MCF 10A (cell line): Measurements from ENCODE around the gene BATF. TPM values are rescaled to one million over a fixed set of nuclear protein-coding genes. Genes with fewer than 3 reads are reported as not detected.

Source experiments
- BruUV-seq: library from RNA; stranded (reverse); fragments of 400-500 nt; replicated peaks from 2 replicates; lab custom pipeline; 2021; lab: Mats Ljungman, UMichigan
- CTCF ChIA-PET: fragments of 300-600 bp; sonication (Branson Sonifier 250); formaldehyde crosslinking; extraction: SDS; loops from one replicate; lab custom pipeline; 2021; ENCODE audit warnings: antibody characterized with exemption, inconsistent platforms; lab: Yijun Ruan, JAX
- POLR2A ChIA-PET: fragments of 300-600, 350-650 bp; sonication (Branson Sonifier 250); formaldehyde crosslinking; extraction: SDS; loops from one replicate; lab custom pipeline; 2020; ENCODE audit warnings: antibody characterized with exemption, inconsistent platforms; lab: Yijun Ruan, JAX
- DNase-seq: peaks from one replicate; pipeline ENCODE4 v3.0.0-alpha.2; 2018; ENCODE audit not compliant: unreplicated experiment
- H3K27ac Mint-ChIP-seq: one replicate; pipeline ENCODE4 v1.8.0; 2022; ENCODE audit warnings: mild to moderate bottlenecking, low read depth, mixed read lengths; ENCODE audit not compliant: unreplicated experiment
- H3K27me3 Mint-ChIP-seq: one replicate; pipeline ENCODE4 v1.8.0; 2022; ENCODE audit warnings: mixed read lengths; ENCODE audit not compliant: insufficient read depth, unreplicated experiment
- H3K36me3 Mint-ChIP-seq: one replicate; pipeline ENCODE4 v1.8.0; 2022; ENCODE audit warnings: mild to moderate bottlenecking, moderate library complexity, mixed read lengths; ENCODE audit not compliant: insufficient read depth, unreplicated experiment
- H3K4me1 Mint-ChIP-seq: one replicate; pipeline ENCODE4 v1.8.0; 2022; ENCODE audit warnings: mixed read lengths; ENCODE audit not compliant: insufficient read depth, unreplicated experiment
- H3K4me3 Mint-ChIP-seq: one replicate; pipeline ENCODE4 v1.8.0; 2022; ENCODE audit warnings: mild to moderate bottlenecking, moderate library complexity, mixed read lengths; ENCODE audit not compliant: unreplicated experiment
- H3K9me3 Mint-ChIP-seq: one replicate; pipeline ENCODE4 v1.8.0; 2022; ENCODE audit warnings: mixed read lengths; ENCODE audit not compliant: unreplicated experiment
- CTCF ChIP-seq: fragments of 200-600 bp; IDR thresholded peaks from one replicate; pipeline ENCODE4 v1.8.0; 2022; ENCODE audit warnings: antibody characterized with exemption, mild to moderate bottlenecking; ENCODE audit not compliant: unreplicated experiment
- intact Hi-C: fragments of 100-400 bp; cut with micrococcal nuclease; formaldehyde crosslinking; loops from 2 replicates; pipeline ENCODE4 v1.14.1; 2022
- total RNA-seq: library from RNA; stranded (reverse); gene quantifications from 2 replicates; pipeline ENCODE4 v1.2.3, GENCODE V29; 2022

BATF gene
- total RNA-seq, 1 experiment from 2014 or later: not detected

DNA sequence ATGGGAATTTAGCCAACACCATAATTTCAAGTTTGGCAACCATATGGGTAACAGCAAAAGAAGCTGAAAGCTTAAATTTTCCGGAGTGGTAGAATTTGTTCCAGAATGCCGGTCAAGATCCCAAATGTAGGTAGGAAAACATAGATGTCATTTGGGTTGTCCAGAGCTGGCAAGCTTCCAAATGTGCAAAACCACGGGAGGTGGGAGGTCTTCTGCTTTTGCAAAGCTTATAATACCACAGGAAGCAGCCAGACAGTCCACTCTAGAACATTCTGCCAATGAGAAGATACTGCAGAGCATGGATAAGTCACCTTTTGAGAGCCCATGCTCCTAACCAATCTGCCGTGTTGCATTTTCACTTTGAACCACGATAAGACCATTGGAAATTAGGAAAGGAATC lies 26.4 kb upstream of the BATF start:
- intact Hi-C loops: no loop called here
- CTCF ChIA-PET: interaction anchor here (0.6 to 2.7 kb wide), 5 partner anchors 65 to 512 kb away, joined by 3 to 17 read pairs (median 3); no protein-coding TSS in a partner anchor
- BruUV-seq: no TSS peak
- Mint-ChIP-seq H3K27ac (no peak overlapping the region), H3K9me3 (no peaks in the 10 kb centered on the region), H3K4me1 (no peaks in the 10 kb centered on the region), H3K4me3 (no peak overlapping the region), H3K36me3 (no peaks in the 10 kb centered on the region), H3K27me3 (no peaks in the 10 kb centered on the region)
- DNase-seq: no peak
- TF ChIP-seq CTCF: no peak
- POLR2A ChIA-PET: interaction anchor here (0.6 to 1.5 kb wide), 3 partner anchors 46 to 195 kb away, joined by 3 to 4 read pairs (median 3); no protein-coding TSS in a partner anchor

- no peaks in the 10 kb centered on the region for H3K27me3 Mint-ChIP-seq
- H3K4me3 Mint-ChIP-seq: no peak overlapping the region
- DNase-seq: no peak
- ChIA-PET POLR2A (no interaction called here), CTCF (interaction anchor here (2.7 kb wide), 1 partner anchor 64 kb away, joined by 17 read pairs; no protein-coding TSS in a partner anchor)
- intact Hi-C loops: no loop called here
- no peak for TF ChIP-seq CTCF
- H3K9me3 Mint-ChIP-seq: no peaks in the 10 kb centered on the region
- H3K4me1 Mint-ChIP-seq: no peaks in the 10 kb centered on the region
- no peaks in the 10 kb centered on the region for H3K36me3 Mint-ChIP-seq
- no TSS peak for BruUV-seq
- no peak overlapping the region for H3K27ac Mint-ChIP-seq
These were observed 25.5 kb upstream of the BATF start for GRCh38 chr14:75496755-75497154.

DNA sequence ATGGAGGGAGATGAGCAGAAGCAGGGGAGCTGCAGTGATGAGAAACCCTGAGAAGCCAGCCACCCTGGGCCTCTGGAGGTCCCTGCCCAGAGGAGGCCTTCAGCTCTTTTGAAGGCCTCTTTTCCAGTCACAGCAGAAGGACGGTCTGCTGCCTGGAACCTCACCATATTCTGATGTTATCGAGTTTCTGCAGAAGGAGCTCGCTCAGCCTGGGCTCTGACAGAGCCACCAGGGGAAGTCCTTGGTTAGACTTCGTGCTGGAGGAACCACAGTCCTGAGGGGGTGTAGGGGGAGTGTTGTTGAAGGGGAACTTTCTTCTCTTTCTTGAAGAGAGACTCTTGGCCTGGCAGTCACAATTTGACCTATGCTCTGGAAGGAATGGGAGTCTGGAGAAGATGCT lies 25.1 kb upstream of the BATF start:
- no peak for TF ChIP-seq CTCF
- intact Hi-C loops: no loop called here
- Mint-ChIP-seq H3K4me1 (no peaks in the 10 kb centered on the region), H3K9me3 (no peaks in the 10 kb centered on the region), H3K36me3 (no peaks in the 10 kb centered on the region), H3K27me3 (no peaks in the 10 kb centered on the region), H3K27ac (no peak overlapping the region), H3K4me3 (no peak overlapping the region)
- no peak for DNase-seq
- ChIA-PET POLR2A (no interaction called here), CTCF (interaction anchor here (1.2 to 1.8 kb wide), 2 partner anchors 8 to 97 kb away, joined by 4 to 6 read pairs; no protein-coding TSS in a partner anchor)
- no TSS peak for BruUV-seq

DNA sequence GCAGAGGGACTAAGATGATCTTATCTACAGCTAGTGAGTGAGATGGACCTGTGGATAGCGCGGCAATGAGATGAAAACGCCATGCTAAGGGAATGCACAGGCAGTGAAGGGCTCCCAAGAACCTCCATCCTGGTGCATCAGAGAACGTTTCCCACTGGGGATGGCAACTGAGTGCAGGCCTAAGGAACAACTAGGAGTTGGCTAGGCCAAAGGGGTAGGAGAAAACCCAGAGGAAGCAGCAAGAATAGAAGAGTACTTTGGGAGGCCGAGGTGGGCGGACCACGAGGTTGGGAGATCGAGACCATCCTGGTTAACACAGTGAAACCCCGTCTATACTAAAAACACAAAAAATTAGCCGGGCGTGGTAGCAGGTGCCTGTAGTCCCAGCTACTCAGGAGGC lies 24.6 kb upstream of the BATF start:
- Mint-ChIP-seq H3K4me1 (no peaks in the 10 kb centered on the region), H3K27ac (no peak overlapping the region), H3K36me3 (no peaks in the 10 kb centered on the region), H3K27me3 (no peaks in the 10 kb centered on the region), H3K4me3 (no peak overlapping the region), H3K9me3 (no peaks in the 10 kb centered on the region)
- intact Hi-C loops: no loop called here
- POLR2A ChIA-PET: no interaction called here
- CTCF ChIA-PET: interaction anchor here (1.2 to 1.8 kb wide), 2 partner anchors 9 to 97 kb away, joined by 4 to 6 read pairs; no protein-coding TSS in a partner anchor
- DNase-seq: no peak
- no TSS peak for BruUV-seq
- no peak for TF ChIP-seq CTCF
